HG03521 (cell line): Measurements from ENCODE around the gene PCDHB10.

Experiments
- ATAC-seq: cut with Tn5 transposase; IDR thresholded peaks from one replicate; pipeline ENCODE4 v1.9.1; 2021; ENCODE audit warnings: mild to moderate bottlenecking, moderate library complexity; ENCODE audit not compliant: unreplicated experiment

The PCDHB10 gene

DNA sequence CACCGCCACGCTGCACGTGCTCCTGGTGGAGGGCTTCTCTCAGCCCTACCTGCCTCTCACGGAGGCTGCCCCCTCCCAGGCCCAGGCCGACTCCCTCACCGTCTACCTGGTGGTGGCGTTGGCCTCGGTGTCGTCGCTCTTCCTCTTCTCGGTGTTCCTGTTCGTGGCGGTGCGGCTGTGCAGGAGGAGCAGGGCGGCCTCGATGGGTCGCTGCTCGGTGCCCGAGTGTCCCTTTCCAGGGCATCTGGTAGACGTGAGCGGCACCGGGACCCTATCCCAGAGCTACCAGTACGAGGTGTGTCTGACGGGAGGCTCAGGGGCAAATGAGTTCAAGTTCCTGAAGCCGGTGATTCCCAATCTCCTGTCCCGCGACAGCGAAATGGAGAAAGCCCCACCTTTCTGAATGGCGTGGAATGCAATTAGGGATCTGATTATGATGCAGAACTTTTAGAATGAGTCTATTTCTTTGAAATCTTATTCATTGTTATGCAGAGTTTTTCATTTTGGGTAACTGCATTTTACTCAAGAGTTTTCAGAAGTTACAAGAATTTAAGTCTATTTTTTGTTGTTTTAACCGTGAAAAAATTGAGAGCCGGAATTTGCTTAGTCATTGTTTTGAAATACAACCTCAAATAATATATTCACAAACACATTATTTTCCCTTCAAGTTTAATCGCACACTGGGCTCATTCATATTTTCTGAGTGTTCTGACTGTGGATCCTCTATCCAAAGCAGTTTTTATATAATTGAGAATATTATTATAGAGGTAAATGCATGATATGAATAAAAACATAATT lies 44.6 kb downstream of the PCDHB10 start:
- ATAC-seq, result no peak

DNA sequence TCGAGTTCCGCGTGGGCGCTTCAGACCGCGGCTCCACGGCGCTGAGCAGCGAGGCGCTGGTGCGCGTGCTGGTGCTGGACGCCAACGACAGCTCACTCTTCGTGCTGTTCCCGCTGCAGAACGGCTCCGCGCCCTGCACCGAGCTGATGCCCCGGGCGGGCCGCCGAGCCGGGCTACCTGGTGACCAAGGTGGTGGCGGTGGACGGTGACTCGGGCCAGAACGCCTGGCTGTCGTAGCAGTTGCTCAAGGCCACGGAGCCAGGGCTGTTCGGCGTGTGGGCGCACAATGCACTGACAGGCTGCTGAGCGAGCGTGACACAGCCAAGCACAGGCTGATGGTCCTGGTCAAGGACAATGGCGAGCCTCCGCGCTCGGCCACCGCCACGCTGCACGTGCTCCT lies 49.3 kb downstream of the PCDHB10 start:
- ATAC-seq, result no peak
